ENCODE measurements around the gene NMNAT3.

Gene NMNAT3

DNA sequence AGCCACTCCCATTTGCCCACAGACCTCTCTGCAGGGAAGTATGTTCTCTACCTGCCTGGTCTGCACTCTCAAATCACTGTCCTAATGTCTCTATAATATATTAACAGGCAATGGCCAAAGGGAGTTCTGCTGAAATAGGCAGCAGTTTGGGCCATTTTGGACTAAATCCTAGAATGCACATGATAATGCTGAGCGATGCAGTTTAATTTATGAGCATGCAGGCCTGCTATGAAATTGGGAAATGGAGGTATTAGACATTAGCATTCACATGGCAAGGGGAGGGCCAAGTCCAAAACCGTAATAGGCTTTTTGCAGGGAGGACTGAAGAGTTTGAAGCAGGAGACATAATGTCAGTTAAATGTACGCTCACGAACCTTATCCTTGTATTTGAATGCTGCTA, 31.3 kb downstream of the NMNAT3 start:
- DNase-seq (ENCODE audit: low read depth): no peak
- H3K4me3 ChIP-seq (ENCODE audit: control insufficient read depth, low read depth, low read length): no peak overlapping the region
- TF ChIP-seq, protein P1, sequence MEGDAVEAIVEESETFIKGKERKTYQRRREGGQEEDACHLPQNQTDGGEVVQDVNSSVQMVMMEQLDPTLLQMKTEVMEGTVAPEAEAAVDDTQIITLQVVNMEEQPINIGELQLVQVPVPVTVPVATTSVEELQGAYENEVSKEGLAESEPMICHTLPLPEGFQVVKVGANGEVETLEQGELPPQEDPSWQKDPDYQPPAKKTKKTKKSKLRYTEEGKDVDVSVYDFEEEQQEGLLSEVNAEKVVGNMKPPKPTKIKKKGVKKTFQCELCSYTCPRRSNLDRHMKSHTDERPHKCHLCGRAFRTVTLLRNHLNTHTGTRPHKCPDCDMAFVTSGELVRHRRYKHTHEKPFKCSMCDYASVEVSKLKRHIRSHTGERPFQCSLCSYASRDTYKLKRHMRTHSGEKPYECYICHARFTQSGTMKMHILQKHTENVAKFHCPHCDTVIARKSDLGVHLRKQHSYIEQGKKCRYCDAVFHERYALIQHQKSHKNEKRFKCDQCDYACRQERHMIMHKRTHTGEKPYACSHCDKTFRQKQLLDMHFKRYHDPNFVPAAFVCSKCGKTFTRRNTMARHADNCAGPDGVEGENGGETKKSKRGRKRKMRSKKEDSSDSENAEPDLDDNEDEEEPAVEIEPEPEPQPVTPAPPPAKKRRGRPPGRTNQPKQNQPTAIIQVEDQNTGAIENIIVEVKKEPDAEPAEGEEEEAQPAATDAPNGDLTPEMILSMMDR (conservative IDR thresholded peaks at IDR 0.05; ENCODE audit: control insufficient read depth, insufficient read depth, low read depth, low read length): no peak

DNA sequence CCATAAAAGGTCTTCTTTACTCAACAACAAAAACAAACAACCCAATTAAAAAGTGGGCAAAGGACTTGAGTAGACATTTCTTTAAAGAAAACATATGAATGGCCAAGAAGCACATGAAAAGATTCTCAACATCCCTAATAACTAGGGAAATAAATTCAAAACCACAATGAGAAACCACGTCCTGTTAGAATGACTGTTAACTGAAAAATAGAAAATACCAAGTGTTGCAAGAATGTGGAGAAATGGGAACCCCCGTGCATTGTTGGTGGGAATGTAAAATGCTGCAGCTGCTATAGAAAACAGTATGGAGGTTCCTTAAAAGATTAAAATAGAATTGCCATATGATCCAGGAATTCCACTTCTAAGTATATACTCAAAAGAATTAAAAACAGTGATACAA, 34.8 kb downstream of the NMNAT3 start:
- TF ChIP-seq, protein P1 (conservative IDR thresholded peaks at IDR 0.05; ENCODE audit: control insufficient read depth, insufficient read depth, low read depth, low read length): no peak
- no peak for DNase-seq (ENCODE audit: low read depth)
- no peak overlapping the region for H3K4me3 ChIP-seq (ENCODE audit: control insufficient read depth, low read depth, low read length)

DNA sequence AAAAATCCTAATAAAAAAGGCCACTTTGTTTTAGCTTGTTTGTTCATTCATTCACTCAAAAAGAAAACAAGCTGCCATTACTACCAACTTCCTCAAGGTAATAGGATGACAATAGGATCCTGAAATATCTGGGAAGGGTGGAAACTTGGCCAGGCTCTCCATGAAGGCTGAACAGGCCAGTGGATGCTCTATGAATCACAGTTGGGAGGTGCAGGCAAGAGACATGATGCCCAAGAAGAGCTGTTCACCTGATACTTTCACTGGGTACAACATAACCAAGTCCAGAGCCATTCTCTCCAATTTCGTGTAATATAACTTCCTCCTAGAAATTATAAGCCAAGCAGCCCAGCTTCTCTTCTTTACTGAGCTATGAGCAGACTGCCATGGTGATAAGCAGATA, 37.3 kb downstream of the NMNAT3 start:
- TF ChIP-seq, protein P1 (conservative IDR thresholded peaks at IDR 0.05; ENCODE audit: control insufficient read depth, insufficient read depth, low read depth, low read length): no peak
- no peak for DNase-seq (ENCODE audit: low read depth)
- H3K4me3 ChIP-seq (ENCODE audit: control insufficient read depth, low read depth, low read length): no peak overlapping the region

DNA sequence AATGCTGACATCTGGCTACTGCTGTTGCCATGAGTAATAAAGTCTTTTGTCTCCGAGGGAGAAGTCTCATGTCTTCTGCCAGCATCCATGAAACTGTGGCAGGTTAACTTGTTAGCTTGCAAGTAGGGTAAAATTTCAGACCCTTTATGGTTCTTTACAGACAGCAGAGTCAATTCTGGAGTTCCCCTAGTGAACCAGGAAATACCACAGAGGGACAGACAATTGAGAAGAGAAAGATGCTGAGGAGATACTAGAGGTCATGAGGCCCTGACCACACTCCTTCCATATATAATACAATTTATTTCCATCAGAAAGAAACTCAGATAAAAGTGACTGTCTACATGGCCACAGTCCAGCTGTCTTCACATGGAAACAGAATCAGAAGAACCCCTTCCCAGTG, 38.1 kb downstream of the NMNAT3 start:
- TF ChIP-seq, protein P1 (conservative IDR thresholded peaks at IDR 0.05; ENCODE audit: control insufficient read depth, insufficient read depth, low read depth, low read length): no peak
- no peak for DNase-seq (ENCODE audit: low read depth)
- H3K4me3 ChIP-seq (ENCODE audit: control insufficient read depth, low read depth, low read length): no peak overlapping the region

DNA sequence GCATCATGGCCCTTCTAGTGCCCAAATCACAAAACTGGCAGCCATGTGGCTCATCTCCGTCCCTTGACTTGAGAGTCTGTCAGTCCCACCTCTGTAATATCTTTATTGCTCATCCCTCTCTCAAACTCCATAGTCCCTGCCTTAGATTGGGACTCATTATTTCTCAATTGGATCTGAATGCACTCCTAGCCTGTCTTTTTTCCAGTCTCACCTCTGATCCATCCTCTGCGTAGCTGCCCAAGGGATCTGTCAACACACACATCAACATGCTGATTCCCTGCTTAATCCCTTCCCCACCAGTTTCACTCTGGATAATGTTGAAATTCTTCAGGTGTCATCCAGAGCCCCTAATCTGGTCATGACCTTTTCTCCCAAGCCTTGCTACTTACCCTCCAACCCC, 39.3 kb downstream of the NMNAT3 start:
- TF ChIP-seq, protein P1 (conservative IDR thresholded peaks at IDR 0.05; ENCODE audit: control insufficient read depth, insufficient read depth, low read depth, low read length): no peak
- DNase-seq (ENCODE audit: low read depth): no peak
- no peak overlapping the region for H3K4me3 ChIP-seq (ENCODE audit: control insufficient read depth, low read depth, low read length)

DNA sequence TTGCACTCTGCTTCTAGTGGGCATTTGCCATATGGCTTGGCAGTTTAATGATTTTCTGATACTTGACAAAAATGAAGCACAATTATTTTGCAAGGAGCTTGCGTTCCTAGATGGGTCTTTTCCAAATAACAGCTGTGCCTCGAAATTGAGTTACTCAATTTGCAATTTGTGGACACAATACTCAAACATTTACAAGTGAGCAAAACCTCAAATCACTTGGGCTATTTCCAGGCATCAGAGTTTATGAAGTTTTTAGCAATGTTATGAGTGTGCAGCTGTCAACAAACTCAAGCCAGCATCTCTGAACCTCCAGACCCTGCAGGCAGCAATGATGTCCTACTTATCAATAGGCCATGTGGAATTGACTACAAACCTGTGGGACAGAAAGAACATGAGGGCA, 41.3 kb downstream of the NMNAT3 start:
- TF ChIP-seq, protein P1 (conservative IDR thresholded peaks at IDR 0.05; ENCODE audit: control insufficient read depth, insufficient read depth, low read depth, low read length): no peak
- no peak for DNase-seq (ENCODE audit: low read depth)
- H3K4me3 ChIP-seq (ENCODE audit: control insufficient read depth, low read depth, low read length): no peak overlapping the region

DNA sequence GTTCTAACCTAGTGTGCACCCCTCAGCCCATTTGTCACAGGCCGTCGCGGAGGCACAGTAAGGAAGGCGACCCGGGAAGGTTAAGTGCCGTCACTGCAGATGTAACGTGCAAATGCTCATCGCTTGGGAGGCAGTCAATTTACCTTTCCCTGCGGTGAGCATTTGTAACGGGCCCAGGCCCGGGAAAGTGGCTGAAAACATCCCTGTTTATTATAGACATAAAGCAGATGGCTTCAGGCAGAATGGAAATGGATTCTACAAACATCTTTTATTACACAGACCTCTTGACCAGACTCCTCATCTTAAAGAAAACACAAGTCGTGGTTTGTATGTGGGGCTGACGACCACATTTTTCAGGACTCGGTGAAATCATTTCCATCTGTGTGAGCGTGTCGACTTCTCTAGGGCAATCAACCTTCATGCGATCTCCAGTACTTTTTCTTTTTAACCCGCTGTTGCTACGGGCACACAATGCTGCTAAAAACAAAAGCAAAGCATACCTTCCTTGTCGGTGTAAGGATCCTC, 43.6 kb downstream of the NMNAT3 start:
- DNase-seq (ENCODE audit: low read depth): no peak
- H3K4me3 ChIP-seq (ENCODE audit: control insufficient read depth, low read depth, low read length): no peak overlapping the region
- TF ChIP-seq, protein P1 (conservative IDR thresholded peaks at IDR 0.05; ENCODE audit: control insufficient read depth, insufficient read depth, low read depth, low read length): no peak
